Smooth muscle cell of the coronary artery (primary cell): ENCODE results near the gene PPIP5K2. TPM values are rescaled to one million over a fixed set of nuclear protein-coding genes. Genes with fewer than 3 reads are reported as not detected.

ENCODE experiments used
- total RNA-seq: library from RNA; depleted of rRNA; stranded (reverse); fragments of >200 nt; gene quantifications from 2 replicates; pipeline ENCODE4 v1.2.3, GENCODE V29; 2014; ENCODE audit warnings: low replicate concordance

PPIP5K2 gene
- 33.6 and 36.6 TPM in 2 replicates for total RNA-seq

DNA sequence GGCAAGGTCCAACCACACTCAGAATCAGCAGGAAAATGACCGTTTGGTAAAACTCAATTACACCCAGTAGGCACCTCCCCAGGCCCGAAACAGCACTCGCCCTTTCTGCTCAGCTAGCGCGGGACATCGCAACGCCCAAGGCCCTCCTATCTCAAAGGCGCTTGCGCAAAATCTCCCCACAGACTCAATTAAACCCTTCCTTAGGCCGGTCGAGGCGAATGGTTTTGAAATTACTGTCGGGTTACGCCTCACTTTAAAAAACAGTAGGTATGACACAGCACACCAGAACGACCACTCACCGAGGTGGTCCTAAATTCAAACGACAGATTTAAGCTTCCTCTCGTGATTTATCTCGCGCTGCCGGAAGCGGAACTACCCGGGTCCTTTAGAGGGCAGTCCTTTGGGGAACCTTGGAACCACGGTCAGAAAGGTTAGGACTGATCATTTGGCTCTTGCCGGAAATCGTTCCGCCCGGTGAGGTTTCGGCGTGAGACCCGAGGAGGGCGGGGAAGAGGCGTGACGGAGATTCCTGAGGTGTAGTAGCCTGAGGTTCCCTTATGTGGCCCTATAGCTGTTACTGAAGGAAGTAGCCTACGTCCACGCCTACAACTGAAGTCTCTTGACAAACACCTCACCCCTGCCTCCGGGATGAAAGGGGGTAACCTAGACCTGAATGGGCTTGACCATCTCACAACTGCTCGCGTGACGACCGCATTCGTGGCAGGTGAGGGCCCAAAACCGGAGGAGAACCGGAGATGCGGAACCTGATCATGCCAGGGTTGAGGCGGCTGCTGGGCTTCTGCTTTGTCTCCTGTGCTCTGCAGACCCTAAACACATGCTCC is at the start of gene PPIP5K2, which contains the start of gene GIN1:
Gene PPIP5K2, plus strand, starts transcription at position 537 of the 842 bp plus-strand sequence. CDS start 9,289 bp downstream, outside the sequence.
Gene GIN1, minus strand, starts transcription at position 374 of the 842 bp plus-strand sequence. CDS start 11,431 bp downstream, outside the sequence.

DNA sequence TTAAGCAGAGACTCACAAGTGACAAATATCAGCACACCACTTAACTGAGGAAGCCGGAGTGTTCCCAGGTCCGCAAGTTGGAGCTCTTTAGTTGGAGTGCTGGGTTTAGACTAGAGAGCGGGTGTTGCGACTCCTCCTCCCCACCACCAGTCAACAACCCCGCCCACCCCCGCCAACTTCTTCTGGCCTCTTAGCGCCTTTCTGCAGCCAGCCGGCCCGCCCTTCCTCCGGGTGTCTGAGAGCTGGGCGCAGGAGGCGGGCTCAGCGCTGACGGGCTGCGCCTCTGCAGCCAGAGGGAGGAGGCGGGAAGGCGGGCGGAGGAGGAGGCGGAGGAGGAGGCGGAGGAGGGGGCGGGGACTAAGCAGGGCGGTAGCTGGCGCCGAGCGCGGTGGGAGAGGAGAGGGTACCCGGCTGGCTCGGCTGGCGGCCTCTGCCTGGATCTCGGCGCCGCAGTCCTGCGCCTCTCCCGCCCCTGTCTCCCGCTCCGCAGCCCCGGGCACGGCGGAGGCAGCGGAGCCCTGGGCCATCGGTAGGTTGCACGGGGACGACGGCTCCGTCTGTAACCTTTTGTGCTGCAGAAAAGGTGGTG is 138.4 kb downstream of the PPIP5K2 start, which contains the start of gene MACIR:
Gene MACIR, plus strand, starts transcription at position 396 of the 589 bp plus-strand sequence. CDS start 17,157 bp downstream, outside the sequence.

Other genes with a start within 250 kb of the PPIP5K2 start
- 4.1 and 6.1 TPM in 2 replicates for gene GIN1, start 163 bp upstream of the PPIP5K2 start, total RNA-seq
- gene MACIR, start 138.5 kb downstream of the PPIP5K2 start, total RNA-seq = 6.2 and 18.2 TPM in 2 replicates